Endodermal cell (in vitro differentiated cells): Measurements from ENCODE around the gene SIGLEC10. TPM values are rescaled to one million over a fixed set of nuclear protein-coding genes. Genes with fewer than 3 reads are reported as not detected.

Source experiments
- DNase-seq: peaks from one replicate; pipeline ENCODE4 v3.0.0-alpha.2; 2017
- H3K27ac ChIP-seq: 2 replicates; pipeline ENCODE4 v1.5.1; 2013; ENCODE audit warnings: mild to moderate bottlenecking, low read depth, low read length, moderate library complexity
- H3K27me3 ChIP-seq: 2 replicates; pipeline ENCODE4 v1.6.1; 2013; ENCODE audit warnings: mild to moderate bottlenecking, low read length, moderate library complexity; ENCODE audit not compliant: insufficient read depth, control insufficient read depth, poor library complexity, severe bottlenecking
- H3K36me3 ChIP-seq: 2 replicates; pipeline ENCODE4 v1.7.0; 2013; ENCODE audit warnings: mild to moderate bottlenecking, low read length, moderate library complexity; ENCODE audit not compliant: control insufficient read depth, insufficient read depth
- H3K4me1 ChIP-seq: one replicate; pipeline ENCODE4 v1.7.0; 2013; ENCODE audit warnings: low read length; ENCODE audit not compliant: control insufficient read depth, insufficient read depth
- H3K4me3 ChIP-seq: 2 replicates; pipeline ENCODE4 v1.5.1; 2013; ENCODE audit warnings: mild to moderate bottlenecking, low read length, moderate library complexity
- H3K9ac ChIP-seq: 2 replicates; pipeline ENCODE4 v1.6.1; 2013; ENCODE audit warnings: mild to moderate bottlenecking, low read length, moderate library complexity; ENCODE audit not compliant: poor library complexity, severe bottlenecking; ENCODE audit errors: extremely low read depth
- H3K9me3 ChIP-seq: 2 replicates; pipeline ENCODE4 v1.6.1; 2013; ENCODE audit warnings: mild to moderate bottlenecking, low read length, moderate library complexity; ENCODE audit not compliant: control insufficient read depth
- H3K27ac Mint-ChIP-seq: 2 replicates; pipeline ENCODE4 v1.8.0; 2020; ENCODE audit warnings: mixed read lengths
- H3K27me3 Mint-ChIP-seq: 2 replicates; pipeline ENCODE4 v1.8.0; 2021; ENCODE audit warnings: mild to moderate bottlenecking, mixed read lengths; ENCODE audit not compliant: insufficient read depth
- H3K36me3 Mint-ChIP-seq: 2 replicates; pipeline ENCODE4 v1.8.0; 2020; ENCODE audit warnings: low read depth, mixed read lengths
- H3K4me1 Mint-ChIP-seq: 2 replicates; pipeline ENCODE4 v1.8.0; 2020; ENCODE audit warnings: mixed read lengths
- H3K4me3 Mint-ChIP-seq: 2 replicates; pipeline ENCODE4 v1.8.0; 2020; ENCODE audit warnings: mild to moderate bottlenecking, moderate library complexity, mixed read lengths
- H3K9me3 Mint-ChIP-seq: 2 replicates; pipeline ENCODE4 v1.8.0; 2020; ENCODE audit warnings: mild to moderate bottlenecking, mixed read lengths
- CTCF ChIP-seq: fragments of 200-600 bp; sonication (generic); conservative IDR thresholded peaks from 2 replicates; pipeline ENCODE4 v1.5.0; 2021; ENCODE audit warnings: antibody characterized with exemption, mild to moderate bottlenecking
- WGBS, 2 experiments: methylation state at CpG; one replicate each; pipeline versions ENCODE4 v1.1.5 to v1.1.7; 2013; ENCODE audit warnings: missing lambda C conversion rate in 2 of 2, mixed read lengths in 1 of 2; ENCODE audit not compliant: insufficient coverage in 1 of 2, insufficient read length in 1 of 2; 5-methylcytosine and 5-hydroxymethylcytosine counted together
- total RNA-seq, 2 donors: library from RNA; stranded (reverse); fragmentation: NEBNext Ultra II Directional in 1 of 2; extraction: Animal tissue kit (Norgen Biotek cat#: 25700) in 1 of 2; gene quantifications; 2 replicates in 1 of 2; 3 replicates in 1 of 2; pipeline ENCODE4 v1.2.1, GENCODE V29; 2021

Gene SIGLEC10
- total RNA-seq, 2 donors from 2014 or later: not detected

GRCh38 chr19:51431124-51431523 is 13.7 kb upstream of the SIGLEC10 start:
- Histone ChIP-seq H3K4me3 (no peak overlapping the region), H3K9me3 (no peaks in the 10 kb centered on the region), H3K27ac (no peak overlapping the region), H3K27me3 (peaks cover 6% of the 10 kb centered on the region), H3K9ac (no peak overlapping the region), H3K4me1 (no peaks in the 10 kb centered on the region), H3K36me3 (no peaks in the 10 kb centered on the region)
- DNase-seq: no peak
- no peak overlapping the region for H3K27ac Mint-ChIP-seq
- H3K27me3 Mint-ChIP-seq: peaks cover 37% of the 10 kb centered on the region
- TF ChIP-seq CTCF: no peak
- H3K4me1 Mint-ChIP-seq: no peaks in the 10 kb centered on the region
- no peaks in the 10 kb centered on the region for H3K36me3 Mint-ChIP-seq
- no peak overlapping the region for H3K4me3 Mint-ChIP-seq
- 22 to 83% methylated on average over 1 to 3 of the region's 3 CpGs for WGBS, 2 experiments
- no peaks in the 10 kb centered on the region for H3K9me3 Mint-ChIP-seq

GRCh38 chr19:51430221-51430620 is 12.8 kb upstream of the SIGLEC10 start:
- Histone ChIP-seq H3K36me3 (no peaks in the 10 kb centered on the region), H3K27me3 (no peaks in the 10 kb centered on the region), H3K9ac (no peak overlapping the region), H3K9me3 (no peaks in the 10 kb centered on the region), H3K4me1 (no peaks in the 10 kb centered on the region), H3K4me3 (no peak overlapping the region), H3K27ac (no peak overlapping the region)
- H3K27me3 Mint-ChIP-seq: peaks cover 36% of the 10 kb centered on the region
- no peaks in the 10 kb centered on the region for H3K4me1 Mint-ChIP-seq
- no peak for TF ChIP-seq CTCF
- H3K36me3 Mint-ChIP-seq: no peaks in the 10 kb centered on the region
- 72 to 90% methylated on average over 3 of the region's 3 CpGs for WGBS, 2 experiments
- no peak overlapping the region for H3K4me3 Mint-ChIP-seq
- DNase-seq: no peak
- no peak overlapping the region for H3K27ac Mint-ChIP-seq
- no peaks in the 10 kb centered on the region for H3K9me3 Mint-ChIP-seq

- no peak for DNase-seq
- TF ChIP-seq CTCF: no peak
- Histone ChIP-seq H3K27me3 (no peaks in the 10 kb centered on the region), H3K9ac (no peak overlapping the region), H3K4me3 (no peak overlapping the region), H3K4me1 (no peaks in the 10 kb centered on the region), H3K36me3 (no peaks in the 10 kb centered on the region), H3K9me3 (no peaks in the 10 kb centered on the region), H3K27ac (no peak overlapping the region)
- no peak overlapping the region for H3K4me3 Mint-ChIP-seq
- 80 to 87% methylated on average over 3 of the region's 3 CpGs for WGBS, 2 experiments
- H3K36me3 Mint-ChIP-seq: no peaks in the 10 kb centered on the region
- H3K27me3 Mint-ChIP-seq: peaks cover 39% of the 10 kb centered on the region
- H3K27ac Mint-ChIP-seq: no peak overlapping the region
- no peaks in the 10 kb centered on the region for H3K9me3 Mint-ChIP-seq
- no peaks in the 10 kb centered on the region for H3K4me1 Mint-ChIP-seq
Observed at GRCh38 chr19:51427201-51427600, 9.8 kb upstream of the SIGLEC10 start.
